Measurements from ENCODE around the gene MPG. TPM values are rescaled to one million over a fixed set of nuclear protein-coding genes. Genes with fewer than 3 reads are reported as not detected.

The MPG gene
- total RNA-seq, 1 experiment from 2014 or later, result 30.6 TPM

GRCh38 chr16:33877-34647, 44.0 kb upstream of the MPG start:
- ChIA-PET CTCF (no interaction called here), POLR2A (ENCODE audit: low non-redundant PET) (no interaction called here)
- intact Hi-C loops (cut with micrococcal nuclease; ENCODE audit: unreplicated experiment), result no loop called here
- Histone ChIP-seq H3K9me3 (ENCODE audit: low read depth, low read length, poor library complexity, severe bottlenecking) (no peaks in the 10 kb centered on the region), H3K27ac (ENCODE audit: low read depth, low read length, poor library complexity, severe bottlenecking) (no peak overlapping the region), H3K36me3 (ENCODE audit: insufficient read depth, low read length, poor library complexity, severe bottlenecking) (no peaks in the 10 kb centered on the region), H3K4me3 (ENCODE audit: low read depth, low read length, poor library complexity, severe bottlenecking) (no peak overlapping the region), H3K4me1 (ENCODE audit: insufficient read depth, low read length, poor library complexity, severe bottlenecking) (no peaks in the 10 kb centered on the region), H3K27me3 (replicated peaks; ENCODE audit: insufficient read depth, low read depth, low read length, poor library complexity) (no peaks in the 10 kb centered on the region)
- no peak for TF ChIP-seq EZH2 (IDR thresholded peaks at IDR 0.05; ENCODE audit: borderline replicate concordance, low read depth, low read length, poor library complexity, severe bottlenecking)
- TF ChIP-seq, protein P1, sequence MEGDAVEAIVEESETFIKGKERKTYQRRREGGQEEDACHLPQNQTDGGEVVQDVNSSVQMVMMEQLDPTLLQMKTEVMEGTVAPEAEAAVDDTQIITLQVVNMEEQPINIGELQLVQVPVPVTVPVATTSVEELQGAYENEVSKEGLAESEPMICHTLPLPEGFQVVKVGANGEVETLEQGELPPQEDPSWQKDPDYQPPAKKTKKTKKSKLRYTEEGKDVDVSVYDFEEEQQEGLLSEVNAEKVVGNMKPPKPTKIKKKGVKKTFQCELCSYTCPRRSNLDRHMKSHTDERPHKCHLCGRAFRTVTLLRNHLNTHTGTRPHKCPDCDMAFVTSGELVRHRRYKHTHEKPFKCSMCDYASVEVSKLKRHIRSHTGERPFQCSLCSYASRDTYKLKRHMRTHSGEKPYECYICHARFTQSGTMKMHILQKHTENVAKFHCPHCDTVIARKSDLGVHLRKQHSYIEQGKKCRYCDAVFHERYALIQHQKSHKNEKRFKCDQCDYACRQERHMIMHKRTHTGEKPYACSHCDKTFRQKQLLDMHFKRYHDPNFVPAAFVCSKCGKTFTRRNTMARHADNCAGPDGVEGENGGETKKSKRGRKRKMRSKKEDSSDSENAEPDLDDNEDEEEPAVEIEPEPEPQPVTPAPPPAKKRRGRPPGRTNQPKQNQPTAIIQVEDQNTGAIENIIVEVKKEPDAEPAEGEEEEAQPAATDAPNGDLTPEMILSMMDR (conservative IDR thresholded peaks at IDR 0.05; ENCODE audit: low read depth, low read length), result no peak
- no TSS peak for BruUV-seq (replicated peaks)
- DNase-seq (ENCODE audit: low spot score), result no peak

DNA sequence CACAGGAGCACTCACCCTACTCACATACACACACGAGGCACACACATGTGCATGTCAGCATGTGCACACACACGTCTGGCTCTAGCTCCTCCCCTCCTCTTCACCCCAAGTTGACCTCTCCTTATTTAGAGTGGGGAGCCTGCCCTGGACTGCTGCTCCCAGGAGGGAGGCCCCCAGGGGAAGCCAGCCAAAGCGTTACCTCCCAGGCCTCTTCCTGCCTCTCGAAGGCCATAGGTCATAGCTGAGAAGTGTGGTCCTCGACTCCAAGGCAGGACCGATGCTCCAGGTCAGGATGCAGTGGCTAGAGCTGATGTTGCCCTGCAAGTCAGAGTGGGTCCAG, 43.4 kb upstream of the MPG start:
- no peak for TF ChIP-seq EZH2 (IDR thresholded peaks at IDR 0.05; ENCODE audit: borderline replicate concordance, low read depth, low read length, poor library complexity, severe bottlenecking)
- TF ChIP-seq, protein P1 (conservative IDR thresholded peaks at IDR 0.05; ENCODE audit: low read depth, low read length), result no peak
- Histone ChIP-seq H3K27ac (ENCODE audit: low read depth, low read length, poor library complexity, severe bottlenecking) (no peak overlapping the region), H3K36me3 (ENCODE audit: insufficient read depth, low read length, poor library complexity, severe bottlenecking) (no peaks in the 10 kb centered on the region), H3K4me1 (ENCODE audit: insufficient read depth, low read length, poor library complexity, severe bottlenecking) (no peaks in the 10 kb centered on the region), H3K27me3 (replicated peaks; ENCODE audit: insufficient read depth, low read depth, low read length, poor library complexity) (no peaks in the 10 kb centered on the region), H3K4me3 (ENCODE audit: low read depth, low read length, poor library complexity, severe bottlenecking) (no peak overlapping the region), H3K9me3 (ENCODE audit: low read depth, low read length, poor library complexity, severe bottlenecking) (no peaks in the 10 kb centered on the region)
- CTCF ChIA-PET, result no interaction called here
- POLR2A ChIA-PET (ENCODE audit: low non-redundant PET), result no interaction called here
- intact Hi-C loops (cut with micrococcal nuclease; ENCODE audit: unreplicated experiment), result no loop called here
- DNase-seq (ENCODE audit: low spot score), result no peak
- no TSS peak for BruUV-seq (replicated peaks)

DNA sequence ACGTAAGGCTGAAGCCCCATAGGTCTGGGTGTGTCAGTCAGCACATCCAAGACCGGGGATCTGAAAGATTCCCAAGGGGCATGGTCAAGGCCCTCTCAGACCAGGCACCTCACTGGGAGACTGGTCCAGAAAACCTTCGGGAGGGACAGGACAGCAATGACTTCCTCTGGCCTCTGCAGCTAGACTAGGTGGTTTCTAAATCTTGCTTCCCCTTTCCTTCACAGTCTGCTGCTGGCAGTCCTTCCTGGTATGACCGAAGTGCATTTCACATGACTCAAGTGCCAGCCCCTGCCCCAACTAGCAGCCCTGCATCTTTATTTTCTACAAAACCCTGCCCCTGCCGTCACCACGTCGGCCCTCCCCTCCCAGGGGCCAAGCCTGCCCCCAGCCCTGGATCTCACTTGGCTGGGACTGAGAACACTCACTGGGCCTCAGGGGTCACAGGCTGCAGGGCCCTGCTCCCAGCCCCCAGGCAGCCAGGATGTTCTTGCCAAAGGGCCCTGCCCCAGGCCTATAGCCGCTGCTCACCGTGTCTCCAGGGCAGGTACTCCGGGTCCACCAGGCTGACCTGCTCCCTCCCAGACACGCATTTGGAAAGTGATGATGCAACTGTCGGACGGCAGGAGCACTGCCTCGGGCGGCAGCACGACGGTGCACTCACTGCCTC, 42.9 kb upstream of the MPG start:
- ChIA-PET POLR2A (ENCODE audit: low non-redundant PET) (no interaction called here), CTCF (no interaction called here)
- DNase-seq (ENCODE audit: low spot score), result no peak
- no peaks in the 10 kb centered on the region for H3K4me1 ChIP-seq (ENCODE audit: insufficient read depth, low read length, poor library complexity, severe bottlenecking)
- BruUV-seq (replicated peaks), result no TSS peak
- no peak overlapping the region for H3K27ac ChIP-seq (ENCODE audit: low read depth, low read length, poor library complexity, severe bottlenecking)
- H3K27me3 ChIP-seq (replicated peaks; ENCODE audit: insufficient read depth, low read depth, low read length, poor library complexity), result no peaks in the 10 kb centered on the region
- TF ChIP-seq EZH2 (IDR thresholded peaks at IDR 0.05; ENCODE audit: borderline replicate concordance, low read depth, low read length, poor library complexity, severe bottlenecking), result no peak
- TF ChIP-seq, protein P1 (conservative IDR thresholded peaks at IDR 0.05; ENCODE audit: low read depth, low read length), result no peak
- intact Hi-C loops (cut with micrococcal nuclease; ENCODE audit: unreplicated experiment), result no loop called here
- no peaks in the 10 kb centered on the region for H3K36me3 ChIP-seq (ENCODE audit: insufficient read depth, low read length, poor library complexity, severe bottlenecking)
- no peaks in the 10 kb centered on the region for H3K9me3 ChIP-seq (ENCODE audit: low read depth, low read length, poor library complexity, severe bottlenecking)
- no peak overlapping the region for H3K4me3 ChIP-seq (ENCODE audit: low read depth, low read length, poor library complexity, severe bottlenecking)
